HepG2 (cell line): Measurements from ENCODE around the gene AQP11. TPM values are rescaled to one million over a fixed set of nuclear protein-coding genes. Genes with fewer than 3 reads are reported as not detected.

Experiments
- ADNP ChIP-seq: sonication (generic); formaldehyde crosslinking; IDR thresholded peaks from 2 replicates; pipeline ENCODE4 v1.4.0; 2020; ENCODE audit warnings: missing genetic modification reagents
- AGO2 ChIP-seq: fragments of 200-400 bp; formaldehyde crosslinking; optimal IDR thresholded peaks from 2 replicates; pipeline ENCODE3; 2017; ENCODE audit warnings: mild to moderate bottlenecking, low read depth, low read length, moderate library complexity
- EHMT2 ChIP-seq: fragments of 200-600 bp; sonication (generic); IDR thresholded peaks from 2 replicates; pipeline ENCODE4 v1.7.0; 2017; ENCODE audit warnings: antibody characterized with exemption, low read depth, low read length, borderline replicate concordance
- ETV6 ChIP-seq: sonication (generic); formaldehyde crosslinking; conservative IDR thresholded peaks from 2 replicates; pipeline ENCODE4 v1.4.0; 2020; ENCODE audit warnings: missing genetic modification reagents
- MAZ ChIP-seq, 2 experiments: sonication (generic) in 1 of 2; formaldehyde crosslinking in 1 of 2; IDR thresholded peaks; 2 replicates each; pipeline versions ENCODE4 v1.5.0 to v1.6.1; 2012 to 2020; ENCODE audit warnings: low read depth in 2 of 2, mild to moderate bottlenecking in 2 of 2, borderline replicate concordance in 1 of 2, improper control_type of control experiment in 1 of 2, low read length in 1 of 2, missing genetic modification reagents in 1 of 2, moderate library complexity in 1 of 2
- MED1 ChIP-seq: sonication (generic); formaldehyde crosslinking; IDR thresholded peaks from 2 replicates; pipeline ENCODE4 v1.4.0; 2020; ENCODE audit warnings: missing genetic modification reagents
- RXRB ChIP-seq: IDR thresholded peaks from 2 replicates; pipeline ENCODE4 v1.6.1; 2016; ENCODE audit warnings: borderline replicate concordance, missing genetic modification reagents, missing compliant biosample characterization
- SIN3B ChIP-seq: fragments of 150-350 bp; IDR thresholded peaks from 2 replicates; pipeline ENCODE4 v1.6.1; 2014; ENCODE audit warnings: low read length
- SRSF9 ChIP-seq: fragments of 200-400 bp; formaldehyde crosslinking; IDR thresholded peaks from 2 replicates; pipeline ENCODE4 v1.6.1; 2018; ENCODE audit warnings: borderline replicate concordance, mild to moderate bottlenecking, low read depth, low read length; ENCODE audit not compliant: insufficient read depth, poor library complexity, severe bottlenecking
- STAG1 ChIP-seq: sonication (generic); formaldehyde crosslinking; IDR thresholded peaks from 2 replicates; pipeline ENCODE4 v1.4.0; 2020; ENCODE audit warnings: missing genetic modification reagents
- ZMYM4 ChIP-seq: sonication (generic); formaldehyde crosslinking; IDR thresholded peaks from 2 replicates; pipeline ENCODE4 v1.8.1; 2023; ENCODE audit warnings: mild to moderate bottlenecking, missing genetic modification reagents
- ZNF567 ChIP-seq: sonication (generic); formaldehyde crosslinking; IDR thresholded peaks from 2 replicates; pipeline ENCODE4 v1.8.1; 2023; ENCODE audit warnings: mild to moderate bottlenecking, missing genetic modification reagents, borderline replicate concordance
- ZNF7 ChIP-seq: IDR thresholded peaks from 2 replicates; pipeline ENCODE4 v1.6.1; 2016; ENCODE audit warnings: missing biosample characterization, missing genetic modification reagents
- ZNF724P ChIP-seq: sonication (generic); formaldehyde crosslinking; IDR thresholded peaks from 2 replicates; pipeline ENCODE4 v1.8.0; 2022; ENCODE audit warnings: missing genetic modification reagents, borderline replicate concordance
- ZSCAN12 ChIP-seq: sonication (generic); formaldehyde crosslinking; IDR thresholded peaks from 2 replicates; pipeline ENCODE4 v1.9.0; 2021; ENCODE audit warnings: mild to moderate bottlenecking, missing genetic modification reagents
- ZSCAN9 ChIP-seq: IDR thresholded peaks from 2 replicates; pipeline ENCODE4 v1.6.1; 2016; ENCODE audit warnings: borderline replicate concordance
- polyA plus RNA-seq, 8 experiments: library from polyadenylated mRNA; depleted of rRNA in 3 of 8; stranded (reverse) in 7 of 8; unstranded in 1 of 8; fragments of >200 nt; fragmentation: Illumina TruSeq in 4 of 8; extraction: Trizol in 4 of 8; gene quantifications; 2 replicates each; pipeline versions ENCODE4 v1.2.1 to v1.2.3, GENCODE V29; 2011 to 2016; ENCODE audit warnings: low read depth in 4 of 8, missing spikeins in 1 of 8, mixed read lengths in 1 of 8; ENCODE audit not compliant: insufficient read depth in 1 of 8
- total RNA-seq, 5 experiments: library from RNA; depleted of rRNA; stranded (reverse); fragments of >200 nt; fragmentation: Illumina TruSeq; extraction: Trizol; gene quantifications; 2 replicates each; pipeline ENCODE4 v1.2.3, GENCODE V29; 2016; ENCODE audit warnings: low read depth in 1 of 5
- TF ChIP-seq, protein P1 (sequence below): sonication (generic); formaldehyde crosslinking; IDR thresholded peaks from 2 replicates; pipeline ENCODE4 v1.4.0; 2020; ENCODE audit warnings: missing genetic modification reagents
- TF ChIP-seq, protein P2 (sequence below): sonication (generic); formaldehyde crosslinking; IDR thresholded peaks from 2 replicates; pipeline ENCODE4 v1.8.0; 2022; ENCODE audit warnings: mild to moderate bottlenecking, missing genetic modification reagents, moderate library complexity
- TF ChIP-seq, protein P3 (sequence below): IDR thresholded peaks from 2 replicates; pipeline ENCODE4 v1.6.1; 2016; ENCODE audit warnings: missing genetic modification reagents, missing compliant biosample characterization
- TF ChIP-seq, protein P4 (sequence below): sonication (generic); formaldehyde crosslinking; conservative IDR thresholded peaks from 2 replicates; pipeline ENCODE4 v1.8.0; 2022; ENCODE audit warnings: low read depth, missing genetic modification reagents
- TF ChIP-seq, protein P5 (sequence below): sonication (generic); formaldehyde crosslinking; IDR thresholded peaks from 2 replicates; pipeline ENCODE4 v1.8.1; 2023; ENCODE audit warnings: mild to moderate bottlenecking, missing genetic modification reagents
- TF ChIP-seq, protein P6 (sequence below): sonication (generic); formaldehyde crosslinking; IDR thresholded peaks from 2 replicates; pipeline ENCODE4 v1.9.0; 2021; ENCODE audit warnings: missing genetic modification reagents, mild to moderate bottlenecking, borderline replicate concordance

The AQP11 gene
- total and polyA plus RNA-seq, 2 of the 13 experiments (the other 11 are each of a cell fraction or from before 2014, with no cell fraction given) = 10.4 to 15.3 TPM

DNA sequence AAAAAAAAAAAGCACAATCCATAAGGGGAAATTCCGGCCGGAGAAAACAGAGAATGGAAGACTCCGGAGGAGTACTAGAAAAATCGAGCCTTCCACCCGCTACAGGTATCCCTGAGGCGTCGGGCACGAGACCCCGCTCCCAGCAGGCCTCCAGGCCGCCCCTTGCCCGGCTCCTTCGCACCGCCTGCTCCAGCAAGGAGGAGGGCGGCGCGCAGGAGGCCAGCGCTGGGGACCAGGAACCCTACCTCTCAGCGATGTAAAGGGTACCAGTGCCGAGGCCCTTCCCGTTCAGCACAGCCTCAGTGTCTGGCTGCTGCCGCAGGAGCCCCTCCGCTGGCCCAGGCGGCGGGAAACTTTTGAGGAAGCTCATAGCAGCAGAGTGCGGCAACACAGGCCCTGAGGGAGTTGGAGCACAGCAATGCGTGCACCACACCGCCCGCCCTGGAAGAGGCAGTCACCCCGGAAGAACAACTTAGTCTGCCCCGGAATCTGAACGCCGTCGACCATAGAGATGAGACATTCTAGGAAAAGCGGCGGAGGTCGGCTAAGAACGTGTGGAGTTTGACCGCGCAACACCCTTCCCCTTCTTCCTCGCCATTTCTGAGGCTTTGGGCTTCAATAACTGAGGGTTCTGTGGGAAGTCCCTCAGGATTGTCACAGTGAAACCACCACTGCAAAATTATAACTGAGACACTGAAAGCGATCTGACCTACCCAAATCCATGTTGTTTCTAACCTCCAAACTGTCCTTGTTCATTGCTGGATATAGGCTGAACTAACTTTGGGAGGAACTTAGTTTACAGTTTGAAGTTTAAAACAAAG, 47.8 kb downstream of the AQP11 start, which contains the start of gene CLNS1A (continued):
- TF ChIP-seq ZMYM4 (CRISPR knock-in tag) = peak; percentile 87
- TF ChIP-seq ZSCAN9 (CRISPR knock-in tag) = peak; percentile 72; the same call in 1 of the 2 replicates
- peak; percentile 37 for TF ChIP-seq SIN3B
- TF ChIP-seq ADNP (CRISPR knock-in tag) = no peak
- peak; percentile 68 for TF ChIP-seq MED1 (CRISPR knock-in tag)
- TF ChIP-seq, protein P1, sequence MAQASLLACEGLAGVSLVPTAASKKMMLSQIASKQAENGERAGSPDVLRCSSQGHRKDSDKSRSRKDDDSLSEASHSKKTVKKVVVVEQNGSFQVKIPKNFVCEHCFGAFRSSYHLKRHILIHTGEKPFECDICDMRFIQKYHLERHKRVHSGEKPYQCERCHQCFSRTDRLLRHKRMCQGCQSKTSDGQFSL (CRISPR knock-in tag) = no peak
- 0 out of 2 replicates have a peak, but pooled peaks have one; percentile 73 for TF ChIP-seq ZNF567 (CRISPR knock-in tag)
- peak; percentile 69 for TF ChIP-seq AGO2
- TF ChIP-seq ZNF7 = no peak
- TF ChIP-seq, protein P2, sequence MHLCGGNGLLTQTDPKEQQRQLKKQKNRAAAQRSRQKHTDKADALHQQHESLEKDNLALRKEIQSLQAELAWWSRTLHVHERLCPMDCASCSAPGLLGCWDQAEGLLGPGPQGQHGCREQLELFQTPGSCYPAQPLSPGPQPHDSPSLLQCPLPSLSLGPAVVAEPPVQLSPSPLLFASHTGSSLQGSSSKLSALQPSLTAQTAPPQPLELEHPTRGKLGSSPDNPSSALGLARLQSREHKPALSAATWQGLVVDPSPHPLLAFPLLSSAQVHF (CRISPR knock-in tag) = no peak
- TF ChIP-seq MAZ (IDR thresholded peaks at IDR 0.05; ENCODE audit: borderline replicate concordance, low read depth, low read length) = peak; percentile 75; the same call in 1 of the 2 replicates
- TF ChIP-seq MAZ (CRISPR knock-in tag; IDR thresholded peaks at IDR 0.05; ENCODE audit: low read depth) = peak; percentile 94
- TF ChIP-seq EHMT2 = no peak; the same call in 1 of the 2 replicates
- TF ChIP-seq ZNF724P (CRISPR knock-in tag) = no peak
- TF ChIP-seq, protein P3, sequence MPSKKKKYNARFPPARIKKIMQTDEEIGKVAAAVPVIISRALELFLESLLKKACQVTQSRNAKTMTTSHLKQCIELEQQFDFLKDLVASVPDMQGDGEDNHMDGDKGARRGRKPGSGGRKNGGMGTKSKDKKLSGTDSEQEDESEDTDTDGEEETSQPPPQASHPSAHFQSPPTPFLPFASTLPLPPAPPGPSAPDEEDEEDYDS = peak; percentile 80
- TF ChIP-seq ZSCAN12 (CRISPR knock-in tag) = peak; percentile 16; the same call in 1 of the 2 replicates
- TF ChIP-seq, protein P4, sequence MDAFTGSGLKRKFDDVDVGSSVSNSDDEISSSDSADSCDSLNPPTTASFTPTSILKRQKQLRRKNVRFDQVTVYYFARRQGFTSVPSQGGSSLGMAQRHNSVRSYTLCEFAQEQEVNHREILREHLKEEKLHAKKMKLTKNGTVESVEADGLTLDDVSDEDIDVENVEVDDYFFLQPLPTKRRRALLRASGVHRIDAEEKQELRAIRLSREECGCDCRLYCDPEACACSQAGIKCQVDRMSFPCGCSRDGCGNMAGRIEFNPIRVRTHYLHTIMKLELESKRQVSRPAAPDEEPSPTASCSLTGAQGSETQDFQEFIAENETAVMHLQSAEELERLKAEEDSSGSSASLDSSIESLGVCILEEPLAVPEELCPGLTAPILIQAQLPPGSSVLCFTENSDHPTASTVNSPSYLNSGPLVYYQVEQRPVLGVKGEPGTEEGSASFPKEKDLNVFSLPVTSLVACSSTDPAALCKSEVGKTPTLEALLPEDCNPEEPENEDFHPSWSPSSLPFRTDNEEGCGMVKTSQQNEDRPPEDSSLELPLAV (CRISPR knock-in tag) = no peak
- TF ChIP-seq, protein P5, sequence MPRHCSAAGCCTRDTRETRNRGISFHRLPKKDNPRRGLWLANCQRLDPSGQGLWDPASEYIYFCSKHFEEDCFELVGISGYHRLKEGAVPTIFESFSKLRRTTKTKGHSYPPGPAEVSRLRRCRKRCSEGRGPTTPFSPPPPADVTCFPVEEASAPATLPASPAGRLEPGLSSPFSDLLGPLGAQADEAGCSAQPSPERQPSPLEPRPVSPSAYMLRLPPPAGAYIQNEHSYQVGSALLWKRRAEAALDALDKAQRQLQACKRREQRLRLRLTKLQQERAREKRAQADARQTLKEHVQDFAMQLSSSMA (CRISPR knock-in tag) = no peak
- peak; percentile 76 for TF ChIP-seq RXRB (CRISPR knock-in tag)
- no peak; the same call in 1 of the 2 replicates for TF ChIP-seq ETV6 (CRISPR knock-in tag)
- TF ChIP-seq STAG1 (CRISPR knock-in tag) = no peak
- TF ChIP-seq, protein P6, sequence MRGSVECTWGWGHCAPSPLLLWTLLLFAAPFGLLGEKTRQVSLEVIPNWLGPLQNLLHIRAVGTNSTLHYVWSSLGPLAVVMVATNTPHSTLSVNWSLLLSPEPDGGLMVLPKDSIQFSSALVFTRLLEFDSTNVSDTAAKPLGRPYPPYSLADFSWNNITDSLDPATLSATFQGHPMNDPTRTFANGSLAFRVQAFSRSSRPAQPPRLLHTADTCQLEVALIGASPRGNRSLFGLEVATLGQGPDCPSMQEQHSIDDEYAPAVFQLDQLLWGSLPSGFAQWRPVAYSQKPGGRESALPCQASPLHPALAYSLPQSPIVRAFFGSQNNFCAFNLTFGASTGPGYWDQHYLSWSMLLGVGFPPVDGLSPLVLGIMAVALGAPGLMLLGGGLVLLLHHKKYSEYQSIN (CRISPR knock-in tag) = no peak
- TF ChIP-seq SRSF9 = no peak
